ENCODE measurements around the gene TMEM144.

The TMEM144 gene

GRCh38 chr4:158292156-158292555 is 81.9 kb downstream of the TMEM144 start:
- H3K4me1 ChIP-seq (ENCODE audit: control insufficient read depth, insufficient read depth, low read length): no peaks in the 10 kb centered on the region
- H3K36me3 ChIP-seq (ENCODE audit: control insufficient read depth, insufficient read depth, low read length): no peaks in the 10 kb centered on the region
- no peak overlapping the region for H3K27ac ChIP-seq (ENCODE audit: low read depth, low read length)
- no peak overlapping the region for H3K4me3 ChIP-seq (ENCODE audit: low read length)
- H3K27me3 ChIP-seq (ENCODE audit: control insufficient read depth, insufficient read depth, low read length): no peaks in the 10 kb centered on the region
- no peak overlapping the region for H3K9ac ChIP-seq (ENCODE audit: low read length)

- H3K9ac ChIP-seq (ENCODE audit: low read length): no peak overlapping the region
- H3K27me3 ChIP-seq (ENCODE audit: control insufficient read depth, insufficient read depth, low read length): no peaks in the 10 kb centered on the region
- no peak overlapping the region for H3K4me3 ChIP-seq (ENCODE audit: low read length)
- H3K27ac ChIP-seq (ENCODE audit: low read depth, low read length): no peak overlapping the region
- no peaks in the 10 kb centered on the region for H3K36me3 ChIP-seq (ENCODE audit: control insufficient read depth, insufficient read depth, low read length)
- H3K4me1 ChIP-seq (ENCODE audit: control insufficient read depth, insufficient read depth, low read length): no peaks in the 10 kb centered on the region
Observed at GRCh38 chr4:158295053-158295452, 84.8 kb downstream of the TMEM144 start.

GRCh38 chr4:158297866-158298265 is 87.6 kb downstream of the TMEM144 start:
- Histone ChIP-seq H3K4me1 (ENCODE audit: control insufficient read depth, insufficient read depth, low read length) (no peaks in the 10 kb centered on the region), H3K36me3 (ENCODE audit: control insufficient read depth, insufficient read depth, low read length) (no peaks in the 10 kb centered on the region), H3K27ac (ENCODE audit: low read depth, low read length) (no peak overlapping the region), H3K27me3 (ENCODE audit: control insufficient read depth, insufficient read depth, low read length) (no peaks in the 10 kb centered on the region), H3K9ac (ENCODE audit: low read length) (no peak overlapping the region), H3K4me3 (ENCODE audit: low read length) (no peak overlapping the region)

- H3K27ac ChIP-seq (ENCODE audit: low read depth, low read length): no peak overlapping the region
- no peak overlapping the region for H3K4me3 ChIP-seq (ENCODE audit: low read length)
- no peaks in the 10 kb centered on the region for H3K27me3 ChIP-seq (ENCODE audit: control insufficient read depth, insufficient read depth, low read length)
- H3K9ac ChIP-seq (ENCODE audit: low read length): no peak overlapping the region
- no peaks in the 10 kb centered on the region for H3K4me1 ChIP-seq (ENCODE audit: control insufficient read depth, insufficient read depth, low read length)
- H3K36me3 ChIP-seq (ENCODE audit: control insufficient read depth, insufficient read depth, low read length): no peaks in the 10 kb centered on the region
Observed at GRCh38 chr4:158299459-158300007, 89.2 kb downstream of the TMEM144 start.

- no peak overlapping the region for H3K9ac ChIP-seq (ENCODE audit: low read length)
- H3K4me1 ChIP-seq (ENCODE audit: control insufficient read depth, insufficient read depth, low read length): no peaks in the 10 kb centered on the region
- H3K27me3 ChIP-seq (ENCODE audit: control insufficient read depth, insufficient read depth, low read length): no peaks in the 10 kb centered on the region
- H3K36me3 ChIP-seq (ENCODE audit: control insufficient read depth, insufficient read depth, low read length): no peaks in the 10 kb centered on the region
- no peak overlapping the region for H3K27ac ChIP-seq (ENCODE audit: low read depth, low read length)
- no peak overlapping the region for H3K4me3 ChIP-seq (ENCODE audit: low read length)
Observed at GRCh38 chr4:158300012-158300411, 89.7 kb downstream of the TMEM144 start.

GRCh38 chr4:158302076-158302866 is 92.0 kb downstream of the TMEM144 start:
- H3K4me3 ChIP-seq (ENCODE audit: low read length): no peak overlapping the region
- H3K4me1 ChIP-seq (ENCODE audit: control insufficient read depth, insufficient read depth, low read length): no peaks in the 10 kb centered on the region
- no peak overlapping the region for H3K27ac ChIP-seq (ENCODE audit: low read depth, low read length)
- H3K27me3 ChIP-seq (ENCODE audit: control insufficient read depth, insufficient read depth, low read length): no peaks in the 10 kb centered on the region
- H3K36me3 ChIP-seq (ENCODE audit: control insufficient read depth, insufficient read depth, low read length): no peaks in the 10 kb centered on the region
- no peak overlapping the region for H3K9ac ChIP-seq (ENCODE audit: low read length)

- Histone ChIP-seq H3K36me3 (ENCODE audit: control insufficient read depth, insufficient read depth, low read length) (no peaks in the 10 kb centered on the region), H3K9ac (ENCODE audit: low read length) (no peak overlapping the region), H3K27ac (ENCODE audit: low read depth, low read length) (no peak overlapping the region), H3K4me1 (ENCODE audit: control insufficient read depth, insufficient read depth, low read length) (no peaks in the 10 kb centered on the region), H3K4me3 (ENCODE audit: low read length) (no peak overlapping the region), H3K27me3 (ENCODE audit: control insufficient read depth, insufficient read depth, low read length) (no peaks in the 10 kb centered on the region)
Observed at GRCh38 chr4:158304694-158305093, 94.4 kb downstream of the TMEM144 start.

All from rectal smooth muscle tissue (tissue), 1 donor.